ENCODE measurements around the gene CHD6. TPM values are rescaled to one million over a fixed set of nuclear protein-coding genes. Genes with fewer than 3 reads are reported as not detected.

The CHD6 gene
- total and polyA plus RNA-seq, 2 of the 13 experiments (the other 11 are each of a cell fraction or from before 2014, with no cell fraction given): 14.4 to 52.0 TPM

- H3K9ac ChIP-seq (ENCODE audit: insufficient read depth, low read depth, low read length): no peak overlapping the region
- no peak overlapping the region for H2AFZ ChIP-seq (ENCODE audit: low read length)
- TF ChIP-seq ZNF282 (IDR thresholded peaks at IDR 0.05; ENCODE audit: partially characterized antibody): no peak
- TF ChIP-seq IKZF1 (IDR thresholded peaks at IDR 0.05): 0 out of 2 replicates have a peak, but pooled peaks have one; percentile 46
- TF ChIP-seq FOXA1 (IDR thresholded peaks at IDR 0.05): 0 out of 2 replicates have a peak, but pooled peaks have one; percentile 13
- TF ChIP-seq FOXA1 (CRISPR knock-in tag; IDR thresholded peaks at IDR 0.05): no peak
- TF ChIP-seq RFX3 (CRISPR knock-in tag; IDR thresholded peaks at IDR 0.05): no peak
- TF ChIP-seq HNF1A (IDR thresholded peaks at IDR 0.05; ENCODE audit: low read depth): no peak
- TF ChIP-seq HNF1A (CRISPR knock-in tag; IDR thresholded peaks at IDR 0.05; ENCODE audit: borderline replicate concordance): no peak
- 0 out of 2 replicates have a peak, but pooled peaks have one; percentile 51 for TF ChIP-seq NBN (conservative IDR thresholded peaks at IDR 0.05)
- no peak for ATAC-seq
- peaks cover 42% of the 10 kb centered on the region for H4K20me1 ChIP-seq (ENCODE audit: insufficient read depth, low read length)
- ChIA-PET POLR2A (interaction anchor here (0.9 kb wide), 1 partner anchor 59 kb away, joined by 4 read pairs; the partner anchor contains the start of gene CHD6), CTCF (ENCODE audit: low intra/inter-chr PET ratio, low total read pairs) (no interaction called here)
- no peak for DNase-seq (ENCODE audit: low spot score)
- no peaks in the 10 kb centered on the region for H3K36me3 ChIP-seq (replicated peaks in 1 of 2; ENCODE audit: control insufficient read depth in 1 of 2, insufficient read depth in 2 of 2, low read length in 2 of 2)
- in situ Hi-C loops (cut with HindIII; ENCODE audit: extremely low pct_ligation_motif_present, low pct_unique_long_range_greater_than_20kb) (no loop called here), intact Hi-C loops (cut with micrococcal nuclease; ENCODE audit: unreplicated experiment) (no loop called here)
- no peak overlapping the region for H3K27ac ChIP-seq (ENCODE audit: extremely low read length, insufficient read depth, low read length)
- peaks cover 54% of the 10 kb centered on the region for H3K4me1 ChIP-seq (ENCODE audit: insufficient read depth, low read length)
- H3K79me2 ChIP-seq (ENCODE audit: insufficient read depth, low read length): peaks cover 81% of the 10 kb centered on the region
- no peak for FAIRE-seq
- BruUV-seq (replicated peaks): no TSS peak
- H3K27me3 ChIP-seq (ENCODE audit: control insufficient read depth in 1 of 2, insufficient read depth in 2 of 2, low read length in 2 of 2): no peaks in the 10 kb centered on the region
- 90% methylated on average over 5 of the region's 5 CpGs for WGBS (ENCODE audit: low lambda C conversion rate)
- no peaks in the 10 kb centered on the region for H3K9me3 ChIP-seq (ENCODE audit: low read length)
- H3K4me3 ChIP-seq (replicated peaks in 1 of 3; ENCODE audit: insufficient read depth in 1 of 3, low read depth in 2 of 3, low read length in 3 of 3): no peak overlapping the region
- H3K4me2 ChIP-seq (ENCODE audit: low read depth, low read length): no peak overlapping the region
Observed at GRCh38 chr20:41559658-41560057, 58.5 kb downstream of the CHD6 start.

Data from HepG2 (cell line).